Measurements from ENCODE around the gene KCNH1.
A peak's percentile ranks its signal among the peaks of the same experiment; 100 is the strongest.

GRCh38 chr1:211133836-211134669 lies at the start of gene KCNH1:
- TF ChIP-seq ELF1 (IDR thresholded peaks at IDR 0.05; ENCODE audit: borderline replicate concordance, low read depth): no peak
- peak; percentile 78 to 97 (median 90) for TF ChIP-seq CTCF (IDR thresholded peaks at IDR 0.05 in 2 of 3, conservative IDR thresholded peaks at IDR 0.05 in 1 of 3; ENCODE audit: borderline replicate concordance in 1 of 3, insufficient read depth in 1 of 3, low read depth in 2 of 3, low read length in 2 of 3)
- no peak for TF ChIP-seq FOSL1 (IDR thresholded peaks at IDR 0.05; ENCODE audit: low read depth)
- no peak for TF ChIP-seq REST (IDR thresholded peaks at IDR 0.05; ENCODE audit: low read depth)
- no peak for TF ChIP-seq POLR2AphosphoS5 (IDR thresholded peaks at IDR 0.05; ENCODE audit: low read depth, low read length)
- TF ChIP-seq ZFX (IDR thresholded peaks at IDR 0.05): peak; percentile 22; the same call in 1 of the 2 replicates
- no peak for TF ChIP-seq ZNF274 (IDR thresholded peaks at IDR 0.05; ENCODE audit: low read depth, low read length)
- TF ChIP-seq SRF (IDR thresholded peaks at IDR 0.05; ENCODE audit: low read depth): no peak
- TF ChIP-seq POLR2A (IDR thresholded peaks at IDR 0.05; ENCODE audit: borderline replicate concordance, extremely low read depth, insufficient read depth, insufficient read length): no peak
- no peak for TF ChIP-seq ATF3 (IDR thresholded peaks at IDR 0.05)

Measured in HCT116 (cell line).